HepG2 (cell line): ENCODE measurements around the gene SLC43A1. TPM values are rescaled to one million over a fixed set of nuclear protein-coding genes. Genes with fewer than 3 reads are reported as not detected.

Experiments used
- ATAC-seq: fragments of 200-7000 bp; cut with Tn5 transposase; 3 replicates; pipeline ENCODE4 v1.9.1; 2020; ENCODE audit warnings: mild to moderate bottlenecking, moderate library complexity
- BruUV-seq: library from RNA; stranded (reverse); fragments of 400-500 nt; replicated peaks from 2 replicates; lab custom pipeline; 2021; lab: Mats Ljungman, UMichigan
- CTCF ChIA-PET: fragments of 300-600 bp; formaldehyde crosslinking; extraction: SDS; loops from one replicate; lab custom pipeline; 2021; ENCODE audit warnings: low total read pairs, inconsistent platforms, low intra/inter-chr PET ratio; lab: Yijun Ruan, JAX
- POLR2A ChIA-PET: fragments of 350-600 bp; sonication (Branson Sonifier 250); formaldehyde crosslinking; loops from one replicate; lab custom pipeline; 2020; ENCODE audit warnings: antibody characterized with exemption, inconsistent platforms; lab: Yijun Ruan, JAX
- DNase-seq: peaks from one replicate; pipeline ENCODE4 v3.0.0-alpha.2; 2015; ENCODE audit warnings: low spot score
- FAIRE-seq: peaks from 3 replicates; lab custom pipeline; 2011; peaks lifted over from hg19 to GRCh38; lab: Jason Lieb, UNC
- H2AFZ ChIP-seq: one replicate; pipeline ENCODE4 v1.6.1; 2011; ENCODE audit warnings: low read length, inconsistent platforms
- H3K27ac ChIP-seq: fragments of 300-600 bp; 3 replicates; pipeline ENCODE4 v1.8.0; 2011; ENCODE audit warnings: mixed run types, mild to moderate bottlenecking, mixed read lengths, low read length, inconsistent platforms; ENCODE audit not compliant: insufficient read depth; ENCODE audit errors: extremely low read length
- H3K27me3 ChIP-seq, 2 experiments: fragments of 200-600 bp in 1 of 2; 2 replicates in 1 of 2; 3 replicates in 1 of 2; pipeline versions ENCODE4 v1.6.0 to v1.8.0; 2011; ENCODE audit warnings: low read length in 2 of 2, mild to moderate bottlenecking in 2 of 2, moderate library complexity in 2 of 2, inconsistent platforms in 1 of 2; ENCODE audit not compliant: insufficient read depth in 2 of 2, control insufficient read depth in 1 of 2
- H3K36me3 ChIP-seq, 2 experiments: fragments of 200-600 bp in 1 of 2; replicated peaks in 1 of 2; 2 replicates in 1 of 2; 3 replicates in 1 of 2; pipeline versions ENCODE4 v1.5.1 to v1.8.0; 2011; ENCODE audit warnings: low read length in 2 of 2, inconsistent platforms in 1 of 2; ENCODE audit not compliant: insufficient read depth in 2 of 2, control insufficient read depth in 1 of 2
- H3K4me1 ChIP-seq: 2 replicates; pipeline ENCODE4 v1.5.1; 2012; ENCODE audit warnings: low read length, inconsistent platforms; ENCODE audit not compliant: insufficient read depth
- H3K4me2 ChIP-seq: 2 replicates; pipeline ENCODE4 v1.6.0; 2011; ENCODE audit warnings: low read depth, low read length, inconsistent platforms
- H3K4me3 ChIP-seq, 3 experiments: fragments of 200-600 bp in 1 of 3; sonication (generic), shearing (Covaris generic) in 1 of 3; replicated peaks in 1 of 3; 2 replicates each; pipeline ENCODE4 v1.5.1; 2011 to 2016; ENCODE audit warnings: low read length in 3 of 3, inconsistent platforms in 2 of 3, low read depth in 2 of 3, mild to moderate bottlenecking in 2 of 3, control low read depth in 1 of 3, mixed read lengths in 1 of 3; ENCODE audit not compliant: insufficient read depth in 1 of 3
- H3K79me2 ChIP-seq: one replicate; pipeline ENCODE4 v1.6.1; 2011; ENCODE audit warnings: low read length, inconsistent platforms; ENCODE audit not compliant: insufficient read depth
- H3K9ac ChIP-seq: 2 replicates; pipeline ENCODE4 v1.6.0; 2011; ENCODE audit warnings: mild to moderate bottlenecking, low read depth, low read length, inconsistent platforms; ENCODE audit not compliant: insufficient read depth
- H3K9me3 ChIP-seq: 2 replicates; pipeline ENCODE4 v1.5.1; 2012; ENCODE audit warnings: mild to moderate bottlenecking, low read length
- H4K20me1 ChIP-seq: 2 replicates; pipeline ENCODE4 v1.6.0; 2011; ENCODE audit warnings: inconsistent platforms, mild to moderate bottlenecking, low read length, moderate library complexity; ENCODE audit not compliant: insufficient read depth
- JDP2 ChIP-seq: sonication (generic); formaldehyde crosslinking; IDR thresholded peaks from 2 replicates; pipeline ENCODE4 v1.8.1; 2022; ENCODE audit warnings: missing genetic modification reagents, borderline replicate concordance
- STAG1 ChIP-seq: sonication (generic); formaldehyde crosslinking; IDR thresholded peaks from 2 replicates; pipeline ENCODE4 v1.4.0; 2020; ENCODE audit warnings: missing genetic modification reagents
- ZNF530 ChIP-seq: sonication (generic); formaldehyde crosslinking; IDR thresholded peaks from 2 replicates; pipeline ENCODE4 v1.5.0; 2020; ENCODE audit warnings: low read depth, mild to moderate bottlenecking, missing genetic modification reagents
- WGBS: methylation state at CpG from one replicate; pipeline ENCODE4 v1.1.6; 2017; ENCODE audit warnings: low lambda C conversion rate; 5-methylcytosine and 5-hydroxymethylcytosine counted together
- in situ Hi-C: cut with HindIII; loops from 2 replicates; pipeline ENCODE4 v1.10.0; 2017; ENCODE audit warnings: low pct_unique_long_range_greater_than_20kb; ENCODE audit not compliant: extremely low pct_ligation_motif_present
- intact Hi-C: fragments of 100-400 bp; cut with micrococcal nuclease; formaldehyde crosslinking; loops from one replicate; pipeline ENCODE4 v1.10.0; 2022; ENCODE audit not compliant: unreplicated experiment
- polyA plus RNA-seq, 8 experiments: library from polyadenylated mRNA; depleted of rRNA in 3 of 8; stranded (reverse) in 7 of 8; unstranded in 1 of 8; fragments of >200 nt; fragmentation: Illumina TruSeq in 4 of 8; extraction: Trizol in 4 of 8; gene quantifications; 2 replicates each; pipeline versions ENCODE4 v1.2.1 to v1.2.3, GENCODE V29; 2011 to 2016; ENCODE audit warnings: low read depth in 4 of 8, missing spikeins in 1 of 8, mixed read lengths in 1 of 8; ENCODE audit not compliant: insufficient read depth in 1 of 8
- total RNA-seq, 5 experiments: library from RNA; depleted of rRNA; stranded (reverse); fragments of >200 nt; fragmentation: Illumina TruSeq; extraction: Trizol; gene quantifications; 2 replicates each; pipeline ENCODE4 v1.2.3, GENCODE V29; 2016; ENCODE audit warnings: low read depth in 1 of 5
- TF ChIP-seq, protein P1 (sequence below): sonication (generic); formaldehyde crosslinking; IDR thresholded peaks from 2 replicates; pipeline ENCODE4 v1.9.0; 2021; ENCODE audit warnings: missing genetic modification reagents, borderline replicate concordance
- TF ChIP-seq, protein P2 (sequence below): sonication (generic); formaldehyde crosslinking; IDR thresholded peaks from 2 replicates; pipeline ENCODE4 v1.5.0; 2020; ENCODE audit warnings: mild to moderate bottlenecking, missing genetic modification reagents, moderate library complexity
- TF ChIP-seq, protein P3 (sequence below): sonication (generic); formaldehyde crosslinking; conservative IDR thresholded peaks from 2 replicates; pipeline ENCODE4 v1.8.0; 2022; ENCODE audit warnings: low read depth, missing genetic modification reagents

The SLC43A1 gene
- total and polyA plus RNA-seq, 2 of the 13 experiments (the other 11 are each of a cell fraction or from before 2014, with no cell fraction given): 72.3 to 87.6 TPM

DNA sequence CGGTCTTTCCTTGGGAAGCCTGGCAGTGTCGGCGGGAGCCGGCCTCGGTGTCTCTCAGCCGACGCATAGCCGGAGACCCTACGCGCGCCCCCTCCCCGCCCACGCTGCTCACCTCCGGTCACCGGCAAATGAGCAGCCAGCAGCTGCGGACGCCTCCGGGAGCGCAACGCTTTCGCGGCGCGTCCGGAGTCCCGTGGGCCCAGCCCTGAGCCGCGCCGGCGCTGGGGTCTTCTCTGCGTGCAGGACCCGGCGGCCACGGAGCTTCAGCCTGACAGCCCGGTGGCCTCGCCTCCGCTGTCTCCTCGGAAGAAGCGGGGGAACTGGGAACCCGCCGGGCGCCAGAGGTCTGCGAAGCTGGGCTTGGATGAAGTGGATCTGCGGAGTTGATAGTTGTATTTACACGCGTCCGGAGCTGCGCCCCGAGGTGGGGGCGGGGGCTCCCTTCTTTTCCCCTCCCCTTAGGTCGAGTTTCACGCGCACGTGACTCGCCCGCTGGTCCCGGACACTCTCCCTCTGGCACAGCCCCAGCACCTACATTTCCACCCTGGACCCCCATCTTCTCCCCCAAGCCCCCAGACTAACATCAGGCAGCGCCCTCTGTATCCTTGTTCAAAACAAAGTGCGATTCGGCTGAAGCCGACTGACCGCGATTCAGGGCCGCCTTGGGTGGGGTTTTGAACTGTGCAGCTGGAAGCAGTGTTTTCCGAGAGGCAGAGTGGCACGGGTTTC, at the start of gene SLC43A1 (continued):
- TF ChIP-seq, protein P1, sequence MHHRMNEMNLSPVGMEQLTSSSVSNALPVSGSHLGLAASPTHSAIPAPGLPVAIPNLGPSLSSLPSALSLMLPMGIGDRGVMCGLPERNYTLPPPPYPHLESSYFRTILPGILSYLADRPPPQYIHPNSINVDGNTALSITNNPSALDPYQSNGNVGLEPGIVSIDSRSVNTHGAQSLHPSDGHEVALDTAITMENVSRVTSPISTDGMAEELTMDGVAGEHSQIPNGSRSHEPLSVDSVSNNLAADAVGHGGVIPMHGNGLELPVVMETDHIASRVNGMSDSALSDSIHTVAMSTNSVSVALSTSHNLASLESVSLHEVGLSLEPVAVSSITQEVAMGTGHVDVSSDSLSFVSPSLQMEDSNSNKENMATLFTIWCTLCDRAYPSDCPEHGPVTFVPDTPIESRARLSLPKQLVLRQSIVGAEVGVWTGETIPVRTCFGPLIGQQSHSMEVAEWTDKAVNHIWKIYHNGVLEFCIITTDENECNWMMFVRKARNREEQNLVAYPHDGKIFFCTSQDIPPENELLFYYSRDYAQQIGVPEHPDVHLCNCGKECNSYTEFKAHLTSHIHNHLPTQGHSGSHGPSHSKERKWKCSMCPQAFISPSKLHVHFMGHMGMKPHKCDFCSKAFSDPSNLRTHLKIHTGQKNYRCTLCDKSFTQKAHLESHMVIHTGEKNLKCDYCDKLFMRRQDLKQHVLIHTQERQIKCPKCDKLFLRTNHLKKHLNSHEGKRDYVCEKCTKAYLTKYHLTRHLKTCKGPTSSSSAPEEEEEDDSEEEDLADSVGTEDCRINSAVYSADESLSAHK: no peak

DNA sequence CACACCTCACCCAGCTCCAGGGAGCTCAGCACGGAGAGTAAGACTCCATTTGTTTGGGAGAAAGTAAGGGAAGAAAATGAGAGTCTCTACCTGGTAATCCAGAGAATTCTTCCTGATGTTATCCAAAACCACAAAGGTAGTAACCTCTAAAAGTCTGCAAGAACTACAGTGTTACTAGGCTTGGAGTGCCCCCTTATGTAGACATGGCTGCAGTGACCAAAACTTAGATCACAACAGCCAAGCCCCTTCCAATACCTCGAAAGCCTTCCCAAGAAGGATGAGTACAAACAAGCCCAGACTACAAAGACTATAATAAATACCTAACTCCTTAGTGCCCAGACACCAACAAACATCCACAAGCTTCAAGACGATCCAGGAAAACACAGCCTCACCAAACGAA, 47.1 kb upstream of the SLC43A1 start:
- Histone ChIP-seq H3K9me3 (no peaks in the 10 kb centered on the region), H3K4me1 (peaks cover 9% of the 10 kb centered on the region; the same call in 1 of the 2 replicates), H3K4me2 (no peak overlapping the region), H3K36me3 (no peaks in the 10 kb centered on the region; a peak in 1 of 5 replicates), H3K27ac (no peak overlapping the region), H3K9ac (no peak overlapping the region), H3K27me3 (no peaks in the 10 kb centered on the region; a peak in 1 of 5 replicates), H3K79me2 (no peaks in the 10 kb centered on the region), H4K20me1 (no peaks in the 10 kb centered on the region), H2AFZ (no peak overlapping the region), H3K4me3 (no peak overlapping the region)
- intact Hi-C loops (loop anchor here (1.0 kb wide), 1 partner anchor 31 kb away; no protein-coding TSS in a partner anchor), in situ Hi-C loops (loop anchor here (10.0 kb wide), 2 partner anchors 218 to 952 kb away; no protein-coding TSS in a partner anchor)
- BruUV-seq: no TSS peak
- ChIA-PET POLR2A (no interaction called here), CTCF (interaction anchor here (1.6 kb wide), 1 partner anchor 71 kb away, joined by 3 read pairs; no protein-coding TSS in a partner anchor)
- ATAC-seq: peak; percentile 26; the same call in 1 of the 3 replicates
- peak; percentile 8 for FAIRE-seq
- DNase-seq: no peak
- WGBS: 53% methylated on average over 4 of the region's 4 CpGs
- TF ChIP-seq, protein P2, sequence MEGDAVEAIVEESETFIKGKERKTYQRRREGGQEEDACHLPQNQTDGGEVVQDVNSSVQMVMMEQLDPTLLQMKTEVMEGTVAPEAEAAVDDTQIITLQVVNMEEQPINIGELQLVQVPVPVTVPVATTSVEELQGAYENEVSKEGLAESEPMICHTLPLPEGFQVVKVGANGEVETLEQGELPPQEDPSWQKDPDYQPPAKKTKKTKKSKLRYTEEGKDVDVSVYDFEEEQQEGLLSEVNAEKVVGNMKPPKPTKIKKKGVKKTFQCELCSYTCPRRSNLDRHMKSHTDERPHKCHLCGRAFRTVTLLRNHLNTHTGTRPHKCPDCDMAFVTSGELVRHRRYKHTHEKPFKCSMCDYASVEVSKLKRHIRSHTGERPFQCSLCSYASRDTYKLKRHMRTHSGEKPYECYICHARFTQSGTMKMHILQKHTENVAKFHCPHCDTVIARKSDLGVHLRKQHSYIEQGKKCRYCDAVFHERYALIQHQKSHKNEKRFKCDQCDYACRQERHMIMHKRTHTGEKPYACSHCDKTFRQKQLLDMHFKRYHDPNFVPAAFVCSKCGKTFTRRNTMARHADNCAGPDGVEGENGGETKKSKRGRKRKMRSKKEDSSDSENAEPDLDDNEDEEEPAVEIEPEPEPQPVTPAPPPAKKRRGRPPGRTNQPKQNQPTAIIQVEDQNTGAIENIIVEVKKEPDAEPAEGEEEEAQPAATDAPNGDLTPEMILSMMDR (CRISPR knock-in tag): peak; percentile 53
- peak; percentile 53 for TF ChIP-seq STAG1
- TF ChIP-seq, protein P3, sequence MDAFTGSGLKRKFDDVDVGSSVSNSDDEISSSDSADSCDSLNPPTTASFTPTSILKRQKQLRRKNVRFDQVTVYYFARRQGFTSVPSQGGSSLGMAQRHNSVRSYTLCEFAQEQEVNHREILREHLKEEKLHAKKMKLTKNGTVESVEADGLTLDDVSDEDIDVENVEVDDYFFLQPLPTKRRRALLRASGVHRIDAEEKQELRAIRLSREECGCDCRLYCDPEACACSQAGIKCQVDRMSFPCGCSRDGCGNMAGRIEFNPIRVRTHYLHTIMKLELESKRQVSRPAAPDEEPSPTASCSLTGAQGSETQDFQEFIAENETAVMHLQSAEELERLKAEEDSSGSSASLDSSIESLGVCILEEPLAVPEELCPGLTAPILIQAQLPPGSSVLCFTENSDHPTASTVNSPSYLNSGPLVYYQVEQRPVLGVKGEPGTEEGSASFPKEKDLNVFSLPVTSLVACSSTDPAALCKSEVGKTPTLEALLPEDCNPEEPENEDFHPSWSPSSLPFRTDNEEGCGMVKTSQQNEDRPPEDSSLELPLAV (CRISPR knock-in tag): no peak
- no peak for TF ChIP-seq JDP2 (CRISPR knock-in tag)
- TF ChIP-seq ZNF530 (CRISPR knock-in tag): no peak
